Lung (tissue), 14 donors: ENCODE results near the gene U2AF1. TPM values are rescaled to one million over a fixed set of nuclear protein-coding genes. Genes with fewer than 3 reads are reported as not detected.
"Not testable (repeated sequence)": the region's sequence is repeated elsewhere in the genome, so short reads cannot be mapped to it uniquely, and the experiment has no call there.

ENCODE experiments used
- ATAC-seq: fragments of 200-7000 bp; cut with Tn5 transposase; one replicate; pipeline ENCODE4 v1.9.1; 2020; ENCODE audit warnings: moderate number of reproducible peaks; ENCODE audit not compliant: insufficient read depth, low FRiP score
- DNase-seq, 3 donors: peaks; one replicate each; pipeline ENCODE4 v3.0.0-alpha.2; 2013 to 2017
- H3K27ac ChIP-seq, 2 donors: one replicate each; pipeline ENCODE4 v1.5.1; 2013; ENCODE audit warnings: mild to moderate bottlenecking in 2 of 2, moderate library complexity in 2 of 2, control low read depth in 1 of 2, inconsistent platforms in 1 of 2, low read depth in 1 of 2, low read length in 1 of 2
- H3K27me3 ChIP-seq, 3 donors: one replicate each; pipeline ENCODE4 v1.5.1; 2013; ENCODE audit warnings: low read length in 2 of 3; ENCODE audit not compliant: control insufficient read depth in 3 of 3, insufficient read depth in 3 of 3
- H3K36me3 ChIP-seq, 4 donors: one replicate each; pipeline ENCODE4 v1.5.1; 2013; ENCODE audit warnings: low read length in 4 of 4, mild to moderate bottlenecking in 1 of 4, moderate library complexity in 1 of 4; ENCODE audit not compliant: control insufficient read depth in 4 of 4, insufficient read depth in 4 of 4
- H3K4me1 ChIP-seq, 5 donors: one replicate each; pipeline ENCODE4 v1.5.1; 2013; ENCODE audit warnings: low read length in 5 of 5, mild to moderate bottlenecking in 2 of 5, moderate library complexity in 1 of 5; ENCODE audit not compliant: control insufficient read depth in 5 of 5, insufficient read depth in 5 of 5
- H3K4me3 ChIP-seq: one replicate; pipeline ENCODE4 v1.5.1; 2013; ENCODE audit warnings: mild to moderate bottlenecking, control low read depth, moderate library complexity
- H3K9ac ChIP-seq, 2 donors: one replicate each; pipeline ENCODE4 v1.5.1; 2013; ENCODE audit warnings: low read length in 2 of 2, control low read depth in 1 of 2; ENCODE audit not compliant: insufficient read depth in 1 of 2
- H3K9me3 ChIP-seq, 4 donors: one replicate each; pipeline ENCODE4 v1.5.1; 2013; ENCODE audit warnings: low read length in 3 of 4, mild to moderate bottlenecking in 1 of 4, moderate library complexity in 1 of 4; ENCODE audit not compliant: control insufficient read depth in 4 of 4, insufficient read depth in 3 of 4
- WGBS, 2 donors: extraction: QIAGEN DNeasy Blood & Tissue Kit; methylation state at CpG; one replicate each; pipeline ENCODE4 v1.1.7; 2013; 5-methylcytosine and 5-hydroxymethylcytosine counted together
- long read RNA-seq, 5 donors: transcript quantifications; one replicate each; lab custom pipeline, GENCODE V29; 2026
- polyA plus RNA-seq, 2 donors: library from polyadenylated mRNA; stranded (reverse); fragments of 200-250 nt; gene quantifications; one replicate each; pipeline ENCODE4 v1.2.1, GENCODE V29; 2013
- total RNA-seq, 2 donors: library from RNA; depleted of rRNA in 1 of 2; stranded (reverse); fragments of >200 nt in 1 of 2; gene quantifications; one replicate each; pipeline ENCODE4 v1.2.1, GENCODE V29; 2014 to 2021
- donor health status: Bipolar disorder and iron deficiency.
- donor health status: healthy.
- donor health status: DM: yes; HTN: yes; CAD: no.

The U2AF1 gene, protein sequence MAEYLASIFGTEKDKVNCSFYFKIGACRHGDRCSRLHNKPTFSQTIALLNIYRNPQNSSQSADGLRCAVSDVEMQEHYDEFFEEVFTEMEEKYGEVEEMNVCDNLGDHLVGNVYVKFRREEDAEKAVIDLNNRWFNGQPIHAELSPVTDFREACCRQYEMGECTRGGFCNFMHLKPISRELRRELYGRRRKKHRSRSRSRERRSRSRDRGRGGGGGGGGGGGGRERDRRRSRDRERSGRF
- 10 to 100 TPM; 18.6 to 61.3 TPM for total RNA-seq
- polyA plus RNA-seq, result 10 to 100 TPM; 58.6 to 87.3 TPM
- long read RNA-seq, donor 1, transcript U2AF1-202 (8 exons, 940 nt), result minor isoform, 29 of 69 reads
- long read RNA-seq, donor 1, transcript U2AF1-201 (8 exons, 962 nt), result major isoform, 33 of 69 reads
- long read RNA-seq, donor 1, partial matches to known transcripts, result 0 of 69 reads
- long read RNA-seq, donor 1, other reads (novel, unspliced or antisense), result 0 of 69 reads
- long read RNA-seq, donor 2, transcript U2AF1-201 (8 exons, 962 nt), result major isoform, 12 of 16 reads
- long read RNA-seq, donor 2, partial matches to known transcripts, result 0 of 16 reads
- long read RNA-seq, donor 2, other reads (novel, unspliced or antisense), result 0 of 16 reads
- long read RNA-seq, donor 3, transcript U2AF1-202 (8 exons, 940 nt), result minor isoform, 12 of 31 reads
- long read RNA-seq, donor 3, transcript U2AF1-201 (8 exons, 962 nt), result major isoform, 16 of 31 reads
- long read RNA-seq, donor 3, partial matches to known transcripts, result 0 of 31 reads
- long read RNA-seq, donor 3, other reads (novel, unspliced or antisense), result 0 of 31 reads
- long read RNA-seq, donor 4, transcript U2AF1-202 (8 exons, 940 nt), result minor isoform, 17 of 41 reads
- long read RNA-seq, donor 4, transcript U2AF1-201 (8 exons, 962 nt), result major isoform, 20 of 41 reads
- long read RNA-seq, donor 4, partial matches to known transcripts, result 0 of 41 reads
- long read RNA-seq, donor 4, other reads (novel, unspliced or antisense), result 0 of 41 reads
- long read RNA-seq, donor 5, transcript U2AF1-202 (8 exons, 940 nt), result minor isoform, 26 of 114 reads
- long read RNA-seq, donor 5, transcript U2AF1-201 (8 exons, 962 nt), result major isoform, 64 of 114 reads
- long read RNA-seq, donor 5, partial matches to known transcripts, result 19 of 114 reads
- long read RNA-seq, donor 5, other reads (novel, unspliced or antisense), result 0 of 114 reads

DNA sequence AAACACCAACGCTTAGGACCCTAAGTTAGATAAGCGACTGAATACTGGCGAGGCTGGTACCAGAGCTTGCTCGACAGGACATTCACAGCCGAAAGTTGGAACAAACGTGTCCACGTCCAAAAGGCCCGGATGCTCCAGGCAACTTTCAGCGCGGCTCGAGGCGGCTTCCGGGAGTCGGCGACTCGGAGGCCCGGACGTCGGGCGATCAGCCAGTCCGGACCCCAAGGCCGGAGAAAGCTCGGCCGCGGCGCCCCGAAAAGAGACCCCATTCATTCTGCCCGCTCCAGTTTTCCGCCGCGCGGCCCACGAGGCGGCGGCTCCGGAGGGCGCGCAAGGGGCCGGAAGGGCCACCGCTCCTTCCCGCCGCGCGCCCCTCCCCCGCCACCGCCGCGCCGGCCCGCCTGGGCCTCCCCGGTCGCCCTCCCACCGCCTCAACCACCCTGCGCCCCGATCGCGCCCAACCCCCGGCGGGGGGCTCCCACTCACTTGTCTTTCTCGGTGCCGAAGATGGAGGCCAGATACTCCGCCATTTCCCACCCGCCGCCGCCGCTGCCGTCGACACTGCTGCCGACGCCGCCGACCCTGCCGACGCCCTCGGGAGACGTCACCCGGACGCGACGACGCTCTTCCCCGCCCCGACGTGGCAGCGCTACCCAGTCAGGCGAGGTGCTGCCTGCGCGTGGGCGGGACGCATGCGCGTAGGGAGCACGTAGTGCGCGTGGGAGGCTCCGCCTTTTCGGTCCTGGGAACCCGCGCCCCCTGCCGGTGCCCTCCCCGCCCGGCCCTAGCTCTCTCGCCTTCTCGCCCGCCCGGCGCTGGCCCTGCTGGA, at the start of gene U2AF1:
Gene U2AF1 (minus strand): TSS at position 606 of the 829 bp plus-strand sequence. CDS start 76 bp downstream, at position 530.
- not testable (repeated sequence) for H3K9me3 ChIP-seq, H3K9ac ChIP-seq, H3K4me1 ChIP-seq, H3K36me3 ChIP-seq, H3K27me3 ChIP-seq, H3K4me3 ChIP-seq
- 0% methylated on average over 4 of the region's 107 CpGs; no CpG with 5 or more reads in 1 of the 2 donors for WGBS, 2 donors
- H3K27ac ChIP-seq, result peak within 1 kb of the TSS in 1 of 2 donors; percentile 83
- ATAC-seq, result peak; percentile 98
- peak in 1 of 3 donors; percentile 2 for DNase-seq

DNA sequence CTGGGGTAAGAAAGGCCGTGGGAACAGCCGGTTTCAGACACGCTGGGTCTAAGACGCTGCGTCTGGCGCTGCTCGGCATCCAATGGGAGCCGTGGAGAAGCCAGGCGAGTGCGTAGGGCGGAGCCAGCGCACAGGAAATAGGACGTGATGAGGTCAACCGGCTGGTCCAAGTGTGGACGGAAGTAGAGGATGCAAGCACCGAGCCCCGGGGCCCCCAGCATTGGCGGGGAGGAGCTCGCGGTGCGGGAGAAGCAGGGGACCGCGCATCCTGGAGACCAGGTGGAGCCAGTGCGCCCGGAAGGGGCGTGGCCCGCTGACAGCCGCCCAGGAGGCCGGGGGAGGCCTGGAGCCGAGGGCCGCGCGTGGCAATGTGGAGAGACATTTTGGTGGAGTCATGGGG, 46.2 kb upstream of the U2AF1 start:
- DNase-seq, H3K27ac ChIP-seq, ATAC-seq, H3K4me3 ChIP-seq, H3K9ac ChIP-seq, H3K4me1 ChIP-seq, H3K36me3 ChIP-seq, H3K9me3 ChIP-seq, H3K27me3 ChIP-seq: not testable (repeated sequence)
- no CpG with 5 or more reads among the region's 33 CpGs for WGBS, 2 donors

DNA sequence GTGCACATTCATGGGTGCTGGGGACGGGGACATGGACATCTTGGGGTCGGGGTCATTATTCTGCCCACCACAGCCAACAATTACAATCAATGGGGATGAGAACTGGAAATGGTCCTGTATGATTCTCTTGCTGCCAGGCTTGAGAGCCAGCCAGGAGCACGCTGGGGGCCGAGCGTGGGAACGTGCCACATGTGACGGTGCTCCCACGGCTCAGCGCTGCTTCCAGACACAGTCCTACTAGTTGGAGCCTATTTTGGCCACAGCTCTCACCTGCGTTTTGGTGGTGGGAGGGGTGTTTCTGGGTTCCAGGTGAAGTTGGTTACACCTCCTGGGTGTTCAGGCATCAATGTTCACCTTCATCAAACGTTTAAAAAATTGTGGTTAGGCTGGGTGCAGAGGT, 42.0 kb upstream of the U2AF1 start:
- not testable (repeated sequence) for H3K4me1 ChIP-seq, H3K9ac ChIP-seq, DNase-seq, H3K27me3 ChIP-seq, H3K4me3 ChIP-seq, H3K27ac ChIP-seq, H3K36me3 ChIP-seq, ATAC-seq, H3K9me3 ChIP-seq
- no CpG with 5 or more reads among the region's 11 CpGs for WGBS, 2 donors

DNA sequence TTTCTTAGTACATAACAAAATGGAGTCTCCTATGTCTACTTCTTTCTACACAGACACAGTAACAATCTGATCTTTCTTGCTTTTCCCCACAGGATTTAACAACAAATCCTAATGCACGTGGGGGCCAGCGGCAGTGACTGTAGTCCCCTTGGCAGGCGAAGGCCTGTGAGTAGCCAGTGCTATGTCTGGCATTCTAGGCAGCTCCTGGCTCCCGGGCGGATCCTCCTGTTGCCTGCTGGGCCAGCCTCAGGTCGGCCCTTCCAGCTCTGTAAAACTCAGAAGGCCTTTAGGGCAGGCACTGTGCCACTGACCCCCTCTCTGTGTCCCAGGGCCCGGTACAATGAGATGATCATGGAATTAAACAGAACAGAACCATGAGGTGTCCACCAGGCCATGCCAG, 40.6 kb upstream of the U2AF1 start:
- ATAC-seq, result not testable (repeated sequence)

DNA sequence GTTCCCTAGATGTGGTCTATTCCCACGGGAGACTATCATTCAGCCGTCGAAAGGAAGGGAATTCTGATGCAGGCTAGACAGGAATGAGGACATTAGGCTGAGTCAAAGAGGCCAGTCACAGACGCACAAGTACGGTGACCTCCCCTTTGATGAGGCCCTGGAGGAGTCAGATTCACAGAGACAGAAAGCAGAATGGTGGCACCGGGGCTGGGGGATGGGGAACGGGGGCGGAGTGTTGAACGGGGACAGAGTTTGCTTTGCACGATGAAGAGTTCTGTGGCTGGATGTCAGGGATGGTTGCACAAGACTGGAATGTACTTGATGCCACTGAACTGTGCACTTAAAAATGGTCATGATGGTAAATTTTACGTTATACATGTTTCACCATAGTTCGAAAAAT, 39.3 kb upstream of the U2AF1 start:
- ATAC-seq, H3K4me3 ChIP-seq: not testable (repeated sequence)
- no CpG with 5 or more reads among the region's 12 CpGs for WGBS, 2 donors

More for the DNA sequence above, 40.6 kb upstream of the U2AF1 start:
- WGBS, 2 donors, result no CpG with 5 or more reads among the region's 7 CpGs
- H3K27ac ChIP-seq, DNase-seq, H3K36me3 ChIP-seq, H3K4me1 ChIP-seq, H3K9me3 ChIP-seq, H3K9ac ChIP-seq, H3K27me3 ChIP-seq, H3K4me3 ChIP-seq: not testable (repeated sequence)

DNA sequence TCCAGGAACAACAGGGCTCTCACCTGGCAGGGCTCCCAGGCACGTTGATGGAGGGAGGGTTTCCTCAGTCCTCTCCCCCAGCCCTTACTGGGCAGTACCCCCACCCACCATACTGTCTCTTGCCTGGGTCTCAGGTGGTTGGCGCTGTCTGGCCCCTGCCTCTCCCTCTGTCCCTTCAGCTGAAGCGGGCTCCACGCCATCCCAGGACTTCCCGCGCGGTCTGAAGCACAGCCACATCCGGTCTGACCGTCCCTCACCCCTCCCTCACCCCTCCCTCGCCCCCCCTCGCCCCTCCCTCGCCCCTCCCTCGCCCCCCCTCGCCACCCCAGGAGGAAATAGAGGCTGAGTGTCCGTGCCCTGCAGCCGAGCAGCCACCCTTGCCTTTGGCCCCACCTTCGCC, 34.0 kb upstream of the U2AF1 start:
- 50% methylated on average over 3 of the region's 17 CpGs; no CpG with 5 or more reads in 1 of the 2 donors for WGBS, 2 donors

More for the DNA sequence above, 39.3 kb upstream of the U2AF1 start:
- not testable (repeated sequence) for H3K36me3 ChIP-seq, H3K4me1 ChIP-seq, H3K27ac ChIP-seq, H3K9me3 ChIP-seq, H3K27me3 ChIP-seq, DNase-seq, H3K9ac ChIP-seq

DNA sequence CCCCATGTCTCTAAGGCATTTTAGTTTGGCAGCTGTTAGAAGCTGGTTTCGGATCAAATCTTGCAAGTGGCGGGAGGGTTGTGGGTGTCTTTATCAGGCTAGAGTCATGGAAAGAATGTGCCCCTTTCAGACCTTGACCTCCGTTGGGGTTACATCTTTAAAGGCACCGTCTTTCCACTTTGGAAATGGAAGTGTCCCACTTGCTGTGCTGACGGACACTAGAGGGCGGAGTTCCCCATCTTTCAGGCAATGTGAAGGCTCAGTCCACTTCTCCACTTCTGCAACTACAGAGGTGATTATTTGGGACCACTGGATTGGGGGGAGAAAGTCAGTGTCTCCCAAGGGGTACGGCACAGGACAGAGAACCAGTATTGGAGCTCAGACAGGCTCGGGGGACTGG, 31.6 kb upstream of the U2AF1 start:
- not testable (repeated sequence) for DNase-seq, H3K27me3 ChIP-seq, H3K9me3 ChIP-seq, H3K9ac ChIP-seq, H3K27ac ChIP-seq, H3K4me3 ChIP-seq, H3K36me3 ChIP-seq, ATAC-seq, H3K4me1 ChIP-seq
- 0 to 7% methylated on average over 2 to 3 of the region's 8 CpGs for WGBS, 2 donors

More for the DNA sequence above, 34.0 kb upstream of the U2AF1 start:
- H3K27ac ChIP-seq, DNase-seq, H3K9me3 ChIP-seq, H3K4me1 ChIP-seq, H3K27me3 ChIP-seq, H3K36me3 ChIP-seq, ATAC-seq, H3K9ac ChIP-seq, H3K4me3 ChIP-seq: not testable (repeated sequence)
